ENCODE data around the gene CSRNP3. TPM values are rescaled to one million over a fixed set of nuclear protein-coding genes. Genes with fewer than 3 reads are reported as not detected.

Gene CSRNP3
- total RNA-seq, 1 experiment from 2014 or later = 2.8 TPM

DNA sequence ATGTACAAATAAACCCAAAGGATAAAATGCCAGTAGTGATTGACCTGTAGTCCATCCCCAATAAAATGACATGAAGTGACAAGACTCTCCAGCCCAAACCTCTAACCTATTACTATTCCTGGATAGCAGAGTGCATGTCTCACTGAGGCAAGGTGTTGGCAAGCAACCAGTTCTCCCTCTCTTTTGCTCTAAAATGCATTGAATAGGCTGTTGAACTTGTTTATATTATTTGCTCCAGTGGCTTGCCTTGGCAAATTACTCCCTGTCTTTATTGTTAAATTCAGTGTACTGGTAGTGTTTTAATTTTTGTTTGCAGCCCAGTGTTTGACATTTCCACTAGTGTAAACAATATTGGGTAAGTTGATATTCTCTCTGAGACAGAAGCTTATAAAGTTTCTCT lies 70.5 kb downstream of the CSRNP3 start:
- no peak for DNase-seq (ENCODE audit: low spot score)

DNA sequence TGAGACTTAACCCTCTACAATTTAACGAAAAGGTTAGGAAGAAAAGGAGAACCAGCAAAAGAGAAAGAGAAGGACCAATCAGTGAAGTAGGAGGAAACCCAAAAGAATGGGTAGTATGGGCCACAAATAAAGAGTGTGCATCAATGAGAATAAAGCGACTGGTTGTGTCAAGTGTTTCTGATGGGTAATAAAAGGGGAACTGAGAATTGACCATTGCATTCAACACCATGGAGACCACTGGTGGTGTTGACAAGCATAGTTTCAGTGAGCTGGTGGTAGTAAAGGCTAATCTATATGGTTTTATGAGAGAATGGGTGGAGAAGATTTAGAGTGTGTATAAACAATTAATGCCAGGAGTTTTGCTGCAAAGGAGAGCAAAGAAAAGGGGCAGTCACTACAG lies 75.4 kb downstream of the CSRNP3 start:
- no peak for DNase-seq (ENCODE audit: low spot score)

DNA sequence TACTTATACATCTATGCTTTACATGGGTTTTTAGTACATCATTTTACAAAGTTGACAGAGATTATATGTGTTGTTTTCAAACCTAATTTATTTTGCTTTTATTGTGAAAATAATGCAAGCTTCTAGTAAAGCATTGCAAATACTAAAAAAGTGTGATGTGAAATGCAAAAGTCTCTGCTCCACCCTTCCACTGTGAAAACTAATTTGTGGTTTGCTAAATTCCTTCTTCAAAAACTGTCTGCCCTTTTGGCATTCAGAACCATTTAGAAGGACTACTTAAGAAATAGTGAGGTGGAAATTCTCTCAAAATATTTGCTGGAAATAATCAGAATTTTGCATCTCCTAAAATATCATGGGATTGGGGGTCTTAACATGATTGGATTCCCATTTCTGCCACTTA lies 78.4 kb downstream of the CSRNP3 start:
- DNase-seq (ENCODE audit: low spot score) = no peak

DNA sequence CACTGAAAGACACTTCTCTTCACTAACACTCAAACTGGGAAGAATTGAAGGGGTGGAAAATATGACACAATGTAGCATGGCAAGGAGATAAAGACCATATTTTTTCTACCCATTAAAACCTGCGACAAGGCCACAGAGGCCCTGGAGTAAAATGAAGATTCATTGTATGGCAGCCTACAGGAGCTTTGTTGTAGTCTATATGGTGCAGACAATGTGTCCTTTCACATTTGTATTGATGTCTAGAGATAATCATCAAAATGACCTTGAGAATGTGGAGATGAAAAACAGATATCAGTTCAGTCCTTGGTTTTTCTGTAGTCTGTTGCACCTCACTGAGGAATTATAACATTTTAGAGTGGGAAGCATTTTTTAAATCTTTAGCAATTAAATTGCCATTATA lies 80.1 kb downstream of the CSRNP3 start:
- no peak for DNase-seq (ENCODE audit: low spot score)

DNA sequence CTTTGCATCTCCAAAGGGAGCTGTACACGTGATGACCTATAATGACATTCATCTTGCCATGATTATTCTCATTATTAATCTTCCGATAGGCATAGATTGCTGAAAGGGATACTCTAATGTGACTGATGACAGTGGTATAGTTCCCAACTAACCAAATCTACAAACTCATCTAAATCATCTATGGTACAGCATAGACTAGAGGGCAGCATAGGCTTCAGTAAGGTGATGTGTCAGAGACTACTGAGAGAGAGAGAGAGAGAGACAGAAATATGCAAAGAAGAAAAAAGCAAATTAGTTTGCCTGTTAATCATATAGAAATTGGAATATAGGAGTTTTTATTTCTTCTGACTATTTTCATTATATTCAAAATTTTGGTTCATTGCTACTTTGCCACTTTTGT lies 89.3 kb downstream of the CSRNP3 start:
- DNase-seq (ENCODE audit: low spot score) = no peak

DNA sequence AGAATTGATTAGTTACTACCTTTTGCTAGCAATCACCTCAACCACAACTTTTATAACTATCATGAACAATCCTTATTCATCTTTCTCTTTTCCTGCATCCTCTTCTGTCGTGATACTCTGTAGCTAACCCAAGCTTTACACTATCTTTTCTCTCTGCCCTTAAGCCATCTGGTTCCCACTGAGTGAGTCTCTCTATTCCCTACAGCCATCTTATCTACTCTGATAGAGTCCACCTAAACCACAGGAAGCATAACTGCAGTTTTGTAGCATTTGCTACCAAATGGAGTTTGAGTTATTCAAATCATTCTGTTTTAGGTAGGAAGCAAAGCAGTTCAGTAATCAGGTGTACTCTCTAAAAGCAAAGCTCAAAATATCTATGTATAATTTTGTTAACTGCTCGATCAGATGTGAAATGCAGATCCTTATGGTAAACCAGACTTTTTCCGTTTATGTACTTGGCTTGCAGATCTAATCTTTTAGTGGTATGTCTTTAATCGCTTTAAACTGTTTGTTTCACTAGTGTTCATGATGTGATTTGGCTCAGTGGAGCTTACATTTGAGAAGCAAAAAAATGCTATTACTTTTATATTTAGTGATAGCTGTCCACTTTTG lies 91.0 kb downstream of the CSRNP3 start:
- no peak for DNase-seq (ENCODE audit: low spot score)

DNA sequence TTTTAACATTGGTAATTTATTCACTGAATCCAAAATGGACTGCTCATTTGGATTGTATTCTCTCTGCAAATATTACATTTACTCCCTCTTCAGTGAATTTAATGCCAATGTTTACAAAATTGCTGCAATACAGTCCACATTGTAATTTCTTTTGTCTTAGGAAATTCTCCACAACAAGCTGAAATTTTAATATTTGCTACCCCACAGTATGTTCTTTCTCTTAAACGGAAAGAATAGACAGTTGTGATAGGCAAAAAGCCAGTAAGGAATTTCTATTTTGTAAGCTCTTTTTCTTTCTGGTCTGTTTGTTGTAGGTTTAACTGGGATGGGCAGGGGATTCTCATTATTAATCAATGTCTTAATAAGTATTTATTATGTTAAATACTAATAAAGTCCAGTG lies 92.0 kb downstream of the CSRNP3 start:
- DNase-seq (ENCODE audit: low spot score) = no peak

DNA sequence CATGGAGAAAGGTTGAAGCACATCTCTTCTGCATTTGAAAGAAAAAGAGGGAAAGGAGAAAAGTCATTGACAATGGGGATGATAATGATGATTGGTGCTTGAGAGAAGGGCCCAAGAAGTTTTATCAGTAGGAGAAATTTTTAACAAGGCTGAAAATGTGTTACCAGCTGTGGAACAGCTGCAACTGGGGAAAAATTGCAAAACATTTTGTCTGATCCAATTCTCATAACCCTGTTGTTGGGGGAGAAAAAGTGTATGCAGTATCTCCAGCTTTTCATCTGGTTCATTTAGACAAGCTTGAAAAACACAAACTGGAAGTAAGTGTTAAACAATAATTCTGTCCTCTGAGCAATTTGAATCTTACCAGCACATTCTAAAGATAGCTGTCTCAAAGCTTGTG lies 92.7 kb downstream of the CSRNP3 start:
- no peak for DNase-seq (ENCODE audit: low spot score)

DNA sequence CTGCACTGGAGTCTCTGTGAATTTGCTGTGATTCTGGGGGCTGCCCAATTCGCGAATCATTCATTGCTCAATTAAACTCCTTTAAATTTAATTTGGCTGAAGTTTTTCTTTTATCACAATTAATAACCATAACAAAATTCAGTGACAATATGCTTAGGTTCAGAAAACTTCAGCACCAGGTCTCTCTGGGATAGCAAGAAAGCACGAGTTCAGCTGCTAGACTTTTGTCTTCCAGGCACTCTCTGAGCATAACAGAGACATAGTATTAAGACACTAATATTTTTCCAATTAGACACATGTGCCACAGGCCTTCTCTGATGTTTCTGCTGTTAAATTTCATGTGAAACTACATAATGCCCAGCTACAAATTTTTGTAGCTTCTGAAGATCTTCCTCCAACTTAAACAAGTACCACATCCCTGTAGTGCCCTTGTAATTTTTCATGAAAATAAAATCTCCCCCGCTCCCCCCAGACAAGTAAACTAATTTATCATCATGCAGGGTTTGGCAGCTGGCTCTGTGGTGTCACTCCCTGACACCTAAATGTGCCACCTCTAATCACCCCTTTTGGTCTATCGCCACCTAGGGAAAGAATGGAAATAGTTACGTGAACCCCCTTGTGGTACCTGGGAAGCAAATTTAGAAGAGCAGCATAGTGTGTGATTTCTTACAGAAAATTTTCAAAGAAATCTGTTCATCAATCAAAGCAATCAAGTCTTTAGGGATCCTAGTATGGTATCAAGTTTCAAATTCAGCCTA lies 94.1 kb downstream of the CSRNP3 start:
- DNase-seq (ENCODE audit: low spot score) = peak; percentile 8

DNA sequence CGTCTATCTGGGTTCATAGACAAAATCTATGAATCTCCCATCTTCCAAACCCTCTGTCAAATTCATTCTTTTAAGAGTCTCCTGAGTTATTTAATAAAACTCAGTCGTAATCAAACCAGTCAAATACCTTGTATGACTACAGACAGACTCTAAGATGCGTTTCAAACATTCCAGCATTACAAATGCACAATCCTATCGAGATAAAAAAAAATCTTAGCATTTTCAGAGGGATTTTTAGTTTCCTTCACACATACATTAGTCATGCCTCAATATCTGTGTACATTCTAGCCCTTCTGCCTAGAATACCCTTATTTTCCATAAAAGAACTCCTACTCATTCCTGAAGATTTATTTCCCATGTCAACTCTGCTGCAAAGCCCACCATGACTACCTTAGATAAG lies 96.5 kb downstream of the CSRNP3 start:
- no peak for DNase-seq (ENCODE audit: low spot score)

DNA sequence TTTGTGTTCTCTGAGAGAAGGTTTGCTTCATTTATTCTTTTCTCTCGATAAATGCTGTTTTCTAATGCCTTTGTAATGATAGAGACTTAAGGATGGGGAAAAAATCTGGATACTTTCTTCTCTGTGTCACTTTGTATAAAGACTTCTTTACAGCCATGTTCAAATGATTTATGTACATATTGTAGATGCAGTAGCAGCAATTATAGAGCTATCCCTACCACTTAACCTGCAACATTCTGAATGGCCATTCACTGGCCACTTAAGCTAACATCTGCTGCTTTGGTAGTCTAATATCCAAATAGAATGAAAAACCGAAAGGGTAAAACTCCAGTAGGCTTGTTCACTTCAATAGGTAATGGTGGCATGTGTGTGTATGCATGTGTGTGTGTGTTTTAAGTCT lies 97.8 kb downstream of the CSRNP3 start:
- DNase-seq (ENCODE audit: low spot score) = no peak

DNA sequence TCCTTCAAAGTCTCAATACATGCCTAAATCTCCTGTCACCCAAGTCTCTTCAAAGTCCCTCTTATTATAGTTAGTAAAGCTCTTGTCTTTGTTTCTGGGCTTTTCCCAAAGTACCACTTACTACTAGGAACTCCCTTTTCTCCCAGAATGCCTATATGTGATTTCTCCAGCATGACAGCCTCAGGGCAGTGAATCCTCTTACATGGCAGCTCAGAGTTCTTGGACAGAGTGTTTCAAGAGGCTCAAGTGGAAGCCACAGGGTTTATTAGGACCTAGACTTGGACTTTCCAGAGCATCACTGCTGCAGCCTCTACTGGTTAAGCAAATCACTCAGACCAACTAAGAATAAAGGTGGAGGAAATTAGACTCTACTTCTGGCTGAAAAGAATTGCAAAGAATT lies 98.9 kb downstream of the CSRNP3 start:
- DNase-seq (ENCODE audit: low spot score) = no peak

DNA sequence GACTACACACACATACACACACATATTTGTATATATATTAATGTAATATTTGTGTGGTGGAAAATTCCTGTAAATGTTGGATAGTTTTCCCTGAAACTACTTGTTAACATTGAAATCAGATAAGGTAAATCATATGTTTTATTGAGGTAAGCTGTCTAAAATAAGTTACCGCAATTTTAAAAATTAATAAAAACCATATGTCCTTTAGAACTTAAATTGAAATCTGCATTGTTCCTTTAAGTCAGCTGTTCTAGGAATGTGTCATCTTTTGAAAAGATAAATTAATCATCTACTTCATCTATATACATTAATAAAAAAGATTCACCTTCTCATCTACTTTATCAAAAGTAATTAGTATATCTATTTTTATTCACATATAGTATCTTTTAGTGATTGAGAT lies 102.0 kb downstream of the CSRNP3 start:
- no peak for DNase-seq (ENCODE audit: low spot score)

DNA sequence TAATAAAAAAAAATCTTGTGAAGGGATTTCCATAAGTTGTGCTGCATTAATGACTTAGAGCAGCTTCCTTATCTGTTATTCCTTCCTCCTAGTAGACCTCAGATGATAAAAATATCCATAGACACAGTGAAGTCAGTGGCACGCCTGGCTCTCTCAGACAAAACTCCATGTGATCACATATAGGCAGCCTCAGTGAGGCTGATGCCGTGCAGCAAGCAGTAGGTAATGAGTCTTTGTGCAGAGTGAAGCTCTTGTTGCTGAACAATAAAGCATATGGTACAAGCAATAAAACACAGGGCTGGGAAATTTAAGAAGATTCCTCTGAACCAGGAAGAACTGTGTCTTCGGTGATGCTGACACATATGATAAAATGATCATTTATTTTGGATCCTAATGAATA lies 102.7 kb downstream of the CSRNP3 start:
- no peak for DNase-seq (ENCODE audit: low spot score)

DNA sequence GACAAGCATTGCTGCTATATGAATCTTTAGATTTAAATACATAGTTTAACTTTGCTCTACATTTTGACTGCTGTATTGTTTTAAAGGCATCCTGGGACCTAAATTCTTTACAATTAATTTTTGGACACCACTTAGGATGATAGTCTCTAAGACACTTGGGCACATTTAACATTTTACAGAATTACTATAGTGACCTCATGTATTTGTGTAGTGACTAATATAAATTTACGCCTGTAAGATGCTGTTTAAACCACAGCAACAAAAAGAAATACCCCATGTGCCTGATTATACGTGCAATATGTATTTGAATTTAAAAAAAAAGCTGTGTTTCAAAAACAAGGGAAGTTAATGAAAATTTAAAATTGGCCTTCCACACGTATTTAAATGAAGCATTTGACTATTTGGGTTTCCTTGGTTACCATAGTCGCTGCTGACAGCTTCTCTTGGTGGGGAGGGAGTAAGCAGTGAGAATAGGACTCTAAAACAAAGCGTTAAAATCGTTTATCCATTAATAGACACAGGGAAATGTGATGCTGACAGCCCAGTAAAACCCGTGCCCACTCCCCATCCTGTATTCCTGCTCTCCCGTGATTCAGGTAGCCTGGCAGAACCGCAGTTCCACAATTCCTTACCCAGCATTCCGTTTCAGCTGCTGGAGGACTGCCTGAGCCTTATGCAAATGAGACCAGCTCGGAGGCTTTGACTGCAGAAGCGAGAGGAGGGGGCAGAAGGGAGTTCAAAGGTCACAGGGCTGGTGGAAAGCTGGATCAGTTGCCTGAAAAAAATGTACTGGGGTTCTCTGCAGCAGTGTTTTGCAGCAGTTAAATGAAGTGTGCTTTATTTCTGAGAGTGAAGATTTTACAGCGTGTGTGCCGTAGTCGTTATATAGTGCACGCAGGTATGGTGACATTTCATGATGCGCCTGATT lies 104.3 kb downstream of the CSRNP3 start:
- DNase-seq (ENCODE audit: low spot score) = peak; percentile 40

DNA sequence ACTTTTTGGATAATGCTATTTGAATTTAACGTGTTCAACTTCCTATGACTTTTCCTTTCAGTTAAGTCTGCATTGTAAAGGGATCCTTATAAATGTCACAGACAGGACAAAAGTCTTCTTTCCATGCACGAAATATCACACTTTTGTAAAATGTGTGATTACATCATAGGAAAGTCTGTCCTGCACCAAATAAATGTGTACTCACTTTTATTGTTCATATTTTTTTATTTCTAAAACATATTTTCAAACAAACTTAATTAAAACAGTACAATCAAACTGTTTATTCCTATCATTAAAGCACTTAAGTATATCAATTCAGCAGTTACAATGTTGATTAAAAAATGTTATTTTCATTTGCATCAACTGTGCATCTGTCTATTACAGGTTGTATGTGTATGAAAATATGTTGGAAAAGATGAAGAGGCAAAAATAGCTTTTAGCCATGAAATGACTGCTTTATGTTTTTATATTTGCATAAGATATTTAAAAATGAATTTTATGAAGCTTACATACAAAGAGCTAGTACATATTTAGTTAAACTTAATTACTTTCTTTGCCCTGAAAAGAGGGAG lies 105.6 kb downstream of the CSRNP3 start:
- no peak for DNase-seq (ENCODE audit: low spot score)

DNA sequence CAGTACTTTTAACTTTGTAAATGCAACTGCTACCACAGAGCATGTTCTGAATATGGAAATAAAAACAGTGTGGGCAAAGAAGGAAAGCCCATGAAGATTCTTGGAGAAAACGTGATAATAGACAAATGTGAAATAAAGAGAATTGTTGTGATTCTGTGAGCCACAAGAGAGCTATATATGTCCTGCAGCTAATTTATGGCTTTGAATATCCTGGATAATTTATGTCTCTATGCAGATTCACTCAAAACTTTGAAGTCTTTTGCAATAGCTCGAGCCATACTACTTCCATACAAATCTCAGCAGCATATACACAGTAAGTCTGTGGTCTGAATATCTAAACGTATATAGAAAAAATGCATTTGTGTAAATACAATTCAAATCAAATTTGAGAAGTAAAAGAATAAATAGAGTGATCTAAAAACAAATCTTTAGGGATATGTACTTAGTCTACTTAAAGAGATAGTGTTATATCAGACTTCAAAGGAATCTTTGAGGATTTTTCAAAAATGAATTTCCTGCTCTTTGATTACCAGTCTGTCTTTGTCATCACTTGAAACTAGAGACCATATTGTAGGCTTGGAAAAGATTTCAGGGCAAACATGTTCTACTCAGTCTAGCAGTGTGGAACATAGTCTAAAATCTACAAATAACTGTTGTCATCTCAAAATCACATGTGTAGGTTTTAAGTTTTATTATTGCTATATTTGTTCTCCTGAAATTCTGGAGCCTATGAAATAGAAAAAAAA lies 107.1 kb downstream of the CSRNP3 start:
- no peak for DNase-seq (ENCODE audit: low spot score)

DNA sequence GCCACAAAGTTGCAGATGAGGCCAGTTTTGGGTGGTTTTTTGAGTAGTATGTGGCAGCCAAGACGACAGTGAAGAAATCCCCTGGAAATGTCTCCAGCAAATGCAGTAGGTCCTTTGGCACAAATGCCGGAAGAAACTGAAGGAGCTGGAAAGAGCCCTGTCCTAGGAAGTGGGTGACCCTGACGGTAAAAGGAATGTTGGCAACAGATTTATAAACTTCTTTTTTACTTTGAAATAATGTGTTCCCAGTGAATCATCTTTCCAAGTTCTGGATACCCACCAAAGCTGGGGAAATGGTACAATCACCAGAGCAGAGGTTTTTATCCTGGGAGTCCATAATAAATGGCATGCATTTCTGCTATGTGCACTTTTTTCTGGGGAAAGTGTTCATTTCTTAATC lies 112.9 kb downstream of the CSRNP3 start:
- DNase-seq (ENCODE audit: low spot score) = peak; percentile 17

DNA sequence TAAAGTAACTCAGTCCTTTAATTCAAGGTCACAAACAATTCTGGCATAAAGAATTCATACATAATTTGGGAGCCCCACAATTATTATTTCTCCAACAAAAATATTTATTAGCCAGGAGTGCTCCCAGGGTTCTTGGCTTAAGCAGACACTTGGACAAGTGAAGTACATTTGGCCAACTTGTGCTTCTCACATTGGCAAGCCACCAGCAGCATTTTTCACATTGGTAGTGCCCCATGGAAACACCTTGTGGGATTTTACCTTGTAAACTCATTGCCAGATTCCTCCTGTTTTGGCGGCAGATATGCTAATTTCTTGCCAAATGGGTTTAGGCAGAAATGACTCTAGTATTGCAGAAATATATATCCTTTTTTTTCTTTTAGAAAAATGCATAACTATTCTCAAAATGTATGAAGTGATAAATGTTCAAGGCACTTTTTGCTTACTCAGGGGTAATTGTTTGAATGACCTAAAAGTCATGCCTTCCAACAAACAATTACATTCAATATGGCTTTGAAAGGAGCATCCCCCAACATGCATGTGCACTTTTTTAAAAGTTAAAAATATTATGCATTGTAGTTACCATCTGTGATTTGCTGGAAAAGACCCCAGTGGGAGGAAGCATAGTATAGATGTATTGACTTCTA lies 113.5 kb downstream of the CSRNP3 start:
- no peak for DNase-seq (ENCODE audit: low spot score)

DNA sequence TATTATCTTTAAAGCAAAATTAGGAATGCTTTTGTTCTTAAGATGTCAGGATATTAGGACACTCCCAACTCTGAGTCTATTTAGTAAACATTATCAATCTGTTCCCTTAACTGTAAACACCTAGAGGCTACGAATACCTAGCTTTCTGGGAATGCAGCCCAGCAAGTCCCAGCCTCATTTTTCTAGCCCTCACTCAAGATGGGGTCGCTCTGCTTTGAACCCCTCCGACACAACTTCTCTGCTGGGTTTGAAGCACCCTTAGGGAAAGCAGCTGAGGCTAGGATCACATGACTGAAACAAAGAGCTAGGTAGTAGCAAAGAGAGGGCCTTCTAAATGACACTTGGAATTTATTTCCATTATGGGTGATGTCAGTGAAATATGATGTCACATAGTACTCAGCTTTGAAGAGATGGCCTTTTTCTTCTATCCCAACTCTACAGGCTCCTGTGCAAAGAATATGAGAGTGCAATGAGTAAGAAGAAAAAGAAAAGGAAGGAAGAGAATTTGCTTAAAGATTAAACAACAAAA lies 114.7 kb downstream of the CSRNP3 start:
- no peak for DNase-seq (ENCODE audit: low spot score)

DNA sequence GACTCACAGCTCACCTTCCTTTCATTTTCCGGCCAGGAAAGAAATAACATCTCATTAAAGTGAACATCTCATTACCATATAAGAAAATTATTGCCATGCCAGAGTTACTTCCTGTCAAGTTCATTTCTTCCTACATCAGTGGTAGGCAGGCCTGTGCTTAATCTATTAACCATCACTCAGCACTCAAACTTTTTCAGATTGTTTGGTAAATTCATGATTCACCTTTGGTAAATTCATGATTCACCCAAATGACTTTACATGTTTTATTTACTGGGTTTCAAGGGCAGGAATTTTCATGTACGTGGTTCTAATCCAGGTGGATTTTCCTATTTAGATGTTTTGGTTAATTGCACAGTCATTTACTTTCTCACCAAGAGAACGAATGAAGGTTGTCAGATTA lies 116.5 kb downstream of the CSRNP3 start:
- no peak for DNase-seq (ENCODE audit: low spot score)
